Hematopoietic multipotent progenitor cell (in vitro differentiated cells): ENCODE measurements around the gene CHML. TPM values are rescaled to one million over a fixed set of nuclear protein-coding genes. Genes with fewer than 3 reads are reported as not detected.

Experiments used
- DNase-seq, 3 donors: peaks; one replicate each; pipeline ENCODE4 v3.0.0-alpha.2; 2011 to 2015; ENCODE audit warnings: low read depth in 2 of 3, low spot score in 2 of 3
- total RNA-seq: library from RNA; depleted of rRNA; stranded (reverse); fragments of >200 nt; gene quantifications from one replicate; pipeline ENCODE4 v1.2.3, GENCODE V29; 2012

CHML gene
- total RNA-seq, 1 donor, result 14.0 TPM

DNA sequence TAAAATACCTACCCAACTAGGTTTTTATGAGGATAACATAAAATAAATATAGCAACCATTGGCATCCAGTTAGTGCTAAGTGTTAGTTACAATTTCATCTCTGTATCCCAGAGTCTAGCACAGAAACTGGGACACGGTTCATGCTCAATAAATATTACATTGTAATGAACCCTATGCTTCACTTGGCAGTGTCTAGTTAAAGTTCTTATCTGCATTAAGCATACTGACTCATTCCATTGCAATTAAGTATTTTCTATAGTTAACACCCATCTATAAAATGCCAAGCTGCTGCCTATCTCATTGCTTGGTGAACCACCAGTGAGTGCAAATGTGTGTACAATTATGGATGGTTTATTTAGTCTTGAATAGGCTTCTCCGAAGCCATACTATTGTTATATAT is 15.2 kb downstream of the CHML start:
- DNase-seq, result no peak

DNA sequence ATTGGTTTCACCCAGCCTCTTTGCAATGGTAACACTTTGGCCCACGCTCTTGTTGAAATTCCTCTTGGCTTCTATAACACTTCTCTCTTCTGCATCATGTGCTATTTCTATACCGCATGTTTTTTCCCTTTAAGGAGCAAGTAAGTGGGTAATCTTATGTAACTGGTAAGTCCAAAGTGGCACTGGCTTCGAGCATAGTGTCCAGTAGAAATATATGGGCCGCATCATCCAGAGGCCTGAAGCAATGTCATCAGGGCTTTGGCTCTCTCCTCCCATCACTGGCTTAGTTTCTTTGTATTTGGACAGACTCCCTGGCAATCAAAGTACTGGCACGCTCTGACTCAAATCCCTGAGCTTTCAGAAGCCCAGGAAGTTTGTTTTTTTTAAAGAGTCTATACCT is 17.5 kb downstream of the CHML start:
- no peak for DNase-seq

DNA sequence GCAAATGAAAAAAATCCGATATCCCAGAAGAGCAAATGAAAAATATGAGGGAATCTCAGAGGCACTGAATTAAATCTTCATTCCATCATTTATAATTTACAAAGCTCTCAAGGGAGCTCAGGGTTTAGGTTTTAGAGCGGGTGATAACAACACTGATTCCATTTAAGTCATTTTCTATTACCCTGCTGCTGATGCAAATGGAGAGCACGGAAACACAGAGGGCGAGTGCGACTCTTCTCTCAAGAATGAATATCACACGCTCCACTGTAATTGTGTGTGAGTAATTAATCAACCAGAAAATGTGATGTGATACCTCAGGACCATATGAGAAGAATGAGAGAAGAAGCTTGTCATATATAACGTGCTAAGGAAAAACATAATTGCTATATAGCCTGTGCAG is 22.7 kb downstream of the CHML start:
- DNase-seq, result no peak

DNA sequence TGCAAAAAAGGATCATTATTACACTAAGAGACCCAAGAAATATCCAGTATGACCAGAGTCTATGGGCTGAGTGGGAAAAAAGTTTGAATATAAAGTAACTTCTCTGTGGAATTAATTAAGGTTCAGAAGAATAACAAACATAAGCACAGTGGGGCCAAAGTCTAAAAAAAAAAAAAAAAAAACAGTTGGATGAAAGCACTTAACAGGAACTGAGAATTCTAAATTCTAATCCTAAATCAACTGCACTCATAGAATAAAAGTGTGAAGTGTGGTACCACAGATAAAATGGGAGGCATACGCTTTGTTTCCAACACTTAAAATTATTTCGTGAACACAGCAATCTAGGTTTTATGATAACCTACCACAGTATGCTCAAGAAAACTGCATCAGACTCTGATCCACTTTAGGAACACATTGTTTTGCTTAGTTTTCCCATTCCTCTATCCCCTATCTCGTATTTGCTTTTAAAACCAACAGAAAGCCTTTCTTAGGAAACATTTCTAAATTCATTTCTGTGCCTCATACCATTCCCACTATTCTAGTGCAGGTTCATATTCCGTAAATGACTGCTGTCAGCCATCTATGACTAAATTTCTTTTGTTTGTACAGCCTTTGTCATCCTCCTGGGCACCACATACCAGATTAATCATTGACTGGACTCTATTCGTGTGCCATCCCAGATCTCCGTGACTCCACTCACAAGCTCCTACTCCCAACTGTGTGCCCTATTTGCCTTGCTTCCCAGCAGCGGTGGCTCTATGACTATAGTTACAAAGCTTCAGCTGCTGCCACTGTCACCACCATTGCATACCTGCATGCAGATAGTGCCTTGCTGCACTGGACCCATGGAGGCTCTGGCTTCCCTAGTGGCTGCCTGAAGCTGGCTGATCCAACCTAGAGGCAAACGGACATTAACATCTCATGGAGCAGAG is 24.9 kb downstream of the CHML start:
- no peak for DNase-seq

DNA sequence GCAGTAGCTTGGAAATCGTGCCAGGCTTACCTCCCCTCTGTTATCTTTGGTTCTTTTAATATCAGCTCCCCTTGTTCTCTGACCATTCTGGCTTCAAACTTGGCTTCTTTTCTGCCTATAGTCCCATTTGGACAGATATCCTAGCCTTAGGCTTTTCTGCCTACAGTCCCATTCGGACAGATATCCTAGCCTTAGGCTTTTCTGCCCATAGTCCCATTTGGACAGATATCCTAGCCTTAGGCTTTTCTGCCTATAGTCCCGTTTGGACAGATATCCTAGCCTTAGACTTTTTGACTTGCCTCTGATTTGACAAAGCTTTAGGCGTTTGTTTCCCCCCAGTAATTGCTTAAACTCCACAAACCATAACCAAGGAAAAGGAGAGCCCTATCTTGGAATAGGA is 25.6 kb downstream of the CHML start:
- DNase-seq, result no peak

DNA sequence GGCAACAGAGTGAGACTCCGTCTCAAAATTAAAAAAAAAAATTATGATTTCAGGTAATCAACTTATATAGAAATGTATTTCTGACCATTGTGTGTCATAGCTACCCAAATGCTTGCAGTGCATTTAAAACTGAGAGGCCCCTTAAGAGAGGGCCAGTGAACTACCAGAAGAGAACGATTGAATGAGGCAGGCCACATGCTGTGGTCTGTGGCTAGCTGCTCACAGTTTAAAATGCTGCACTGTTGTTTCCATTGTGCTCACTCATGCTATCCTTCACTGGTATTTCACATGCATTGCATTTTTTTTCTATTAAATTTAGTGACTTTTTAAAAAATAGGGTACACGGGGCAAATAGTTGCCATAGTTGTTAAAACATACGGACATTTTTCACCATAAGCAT is 26.0 kb downstream of the CHML start:
- DNase-seq, result no peak

DNA sequence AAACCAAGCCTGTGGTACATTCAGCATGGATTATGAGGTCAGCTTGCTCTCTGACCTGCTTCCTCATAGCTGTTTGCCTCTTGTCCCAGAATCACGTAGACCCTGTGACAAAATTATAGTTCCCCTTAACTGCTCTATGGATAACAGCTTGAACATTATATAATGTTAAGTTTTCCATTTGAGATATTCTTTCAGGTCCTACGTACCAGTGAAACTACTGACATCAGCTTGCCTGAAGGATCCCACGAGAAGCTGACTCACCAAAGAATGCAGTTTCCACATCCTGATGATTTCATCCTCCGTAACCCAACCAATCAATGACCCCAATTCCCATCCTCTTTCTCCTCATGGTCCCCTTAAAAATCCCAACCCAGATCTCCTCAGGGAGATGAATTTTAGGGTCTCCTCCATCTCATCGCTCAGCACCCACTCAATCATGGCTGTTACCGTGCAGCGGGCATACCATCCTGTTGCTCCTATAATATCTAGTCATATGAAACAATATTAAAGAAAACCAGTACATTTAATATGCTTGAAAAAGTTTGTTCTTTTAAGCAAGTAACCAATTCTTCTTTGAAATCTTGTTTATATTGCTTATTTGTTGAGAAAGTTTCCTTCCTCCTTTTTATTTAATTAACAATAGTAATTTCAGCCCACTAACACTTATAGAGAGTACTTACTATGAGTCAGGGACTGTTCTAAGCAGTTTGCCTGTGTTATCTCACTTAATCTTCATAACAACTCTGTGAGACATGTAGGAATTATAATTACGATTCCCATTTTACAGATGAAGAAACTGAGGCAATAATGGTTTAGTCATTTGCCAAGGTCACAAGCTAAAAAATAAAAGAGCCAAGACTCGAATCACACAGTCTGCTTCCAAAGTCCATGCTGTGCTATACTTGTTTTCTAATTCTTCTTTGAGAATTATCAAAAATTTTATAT is 27.4 kb downstream of the CHML start:
- DNase-seq, result no peak

DNA sequence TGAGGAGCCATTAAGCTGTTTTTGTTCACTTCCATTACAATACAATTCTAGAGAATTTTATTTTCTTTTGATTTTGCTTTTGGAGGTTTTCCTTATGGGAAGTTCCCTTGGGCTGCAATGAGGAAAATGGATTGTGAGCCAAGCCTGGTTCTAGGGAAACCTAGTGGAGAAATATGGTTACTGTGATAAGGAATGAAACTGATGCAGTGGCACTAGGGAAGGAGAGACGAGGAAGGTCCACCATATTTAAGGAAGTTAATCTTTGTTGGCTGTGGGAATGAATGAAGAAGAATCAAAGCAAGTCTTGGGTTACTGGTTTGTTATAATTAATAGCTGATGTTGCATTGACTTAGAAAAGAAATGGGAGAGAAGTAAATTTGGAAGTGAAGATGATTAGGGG is 28.4 kb downstream of the CHML start:
- no peak for DNase-seq

DNA sequence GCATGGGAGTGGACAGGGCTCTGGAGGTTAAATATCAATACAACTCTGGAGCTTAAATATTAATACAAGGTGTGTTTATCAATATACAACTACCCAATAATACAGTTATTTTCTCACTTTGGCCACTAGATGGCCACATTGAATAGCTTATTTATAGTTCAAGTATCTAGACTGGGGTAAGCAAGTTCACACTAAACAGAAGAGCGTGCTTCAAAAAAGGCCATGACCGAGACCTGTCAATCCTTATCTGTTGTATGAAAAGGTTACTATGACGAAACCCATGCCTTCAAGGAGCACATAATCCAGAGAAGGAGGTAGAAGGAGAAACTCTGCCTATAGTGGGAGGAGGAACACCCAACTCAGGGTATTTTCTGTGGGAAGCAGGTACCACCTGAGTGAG is 29.1 kb downstream of the CHML start:
- peak; percentile 26 to 81 (median 38) for DNase-seq

DNA sequence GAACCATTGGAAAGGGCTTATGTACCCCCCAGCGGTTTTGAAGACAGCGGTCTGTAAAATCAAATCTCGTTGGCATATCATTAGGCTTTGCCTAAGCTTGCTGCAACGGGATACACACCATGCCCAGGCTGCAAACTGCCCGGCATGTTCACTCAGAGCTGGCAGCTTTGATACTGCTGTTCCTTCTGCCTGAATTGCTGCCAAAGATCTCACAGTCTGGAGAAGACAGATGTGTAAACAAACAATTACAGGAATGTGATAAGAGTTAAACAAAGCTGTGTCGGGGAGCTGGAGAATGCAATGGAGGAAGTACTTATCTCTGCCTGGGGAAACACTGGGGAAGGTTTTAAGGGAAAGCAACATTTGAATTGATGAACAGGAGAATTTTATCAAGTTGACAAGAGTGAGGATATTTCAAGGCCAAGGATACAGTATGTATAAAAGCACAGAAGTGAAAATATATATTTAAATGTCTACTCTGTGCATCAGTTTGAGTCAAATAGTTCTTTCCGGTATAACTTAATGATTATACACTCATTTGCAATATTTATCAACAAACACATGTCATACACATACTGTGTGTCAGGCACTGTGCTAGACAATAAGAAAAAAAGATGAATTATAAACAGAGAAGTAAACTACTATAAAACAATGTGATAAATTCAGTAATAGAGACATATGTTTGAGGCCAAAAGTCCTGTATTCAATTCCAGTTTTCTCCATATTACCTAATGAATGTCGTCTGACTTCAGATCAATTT is 29.9 kb downstream of the CHML start:
- no peak for DNase-seq

DNA sequence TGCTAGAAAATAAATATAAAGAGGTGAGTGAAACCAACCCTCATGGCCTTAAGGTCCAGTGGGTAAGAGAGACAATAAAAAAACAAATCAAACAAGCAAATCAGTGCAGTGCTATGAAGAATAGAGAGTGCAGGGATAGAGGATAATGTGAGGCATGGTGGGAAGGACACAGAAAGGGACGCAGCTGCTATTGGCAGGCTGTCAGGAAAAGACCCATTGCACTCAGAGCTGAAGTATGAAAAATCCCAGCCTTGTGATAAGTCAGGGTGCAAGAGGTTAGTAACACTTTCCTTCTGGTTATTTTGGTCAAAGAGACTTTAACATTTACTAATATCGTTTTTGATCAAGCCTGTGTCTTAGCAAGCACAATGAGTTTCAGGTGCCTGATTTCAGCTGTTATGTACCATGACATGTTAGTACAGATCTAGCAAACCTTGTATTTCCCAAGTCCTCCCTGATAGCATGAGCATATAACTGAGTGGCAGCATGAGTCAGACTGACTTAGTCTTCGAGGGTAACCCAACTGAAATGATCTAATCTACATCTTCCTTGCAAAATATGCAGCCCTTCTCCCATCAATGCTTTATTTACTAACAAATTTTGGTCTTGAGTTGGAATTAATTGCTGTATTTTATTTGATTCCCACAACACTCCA is 31.7 kb downstream of the CHML start:
- no peak for DNase-seq

DNA sequence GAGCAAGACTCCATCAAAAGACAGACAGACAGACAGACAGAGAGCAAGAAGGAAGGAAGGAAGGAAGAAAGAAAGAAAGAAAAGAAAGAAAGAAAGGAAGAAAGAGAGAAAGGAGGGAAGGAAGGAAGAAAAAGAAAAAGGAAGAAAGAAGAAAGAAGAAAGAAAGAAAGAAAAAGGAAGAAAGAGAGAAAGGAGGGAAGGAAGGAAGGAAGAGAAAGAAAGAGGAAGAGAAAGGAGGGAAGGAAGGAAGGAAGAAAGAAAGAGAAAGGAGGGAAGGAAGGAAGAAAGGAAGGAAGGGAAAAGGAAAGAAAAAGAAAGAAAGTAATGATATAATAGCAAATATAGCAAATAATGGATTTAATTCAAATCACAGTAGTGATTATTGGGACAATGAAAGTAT is 32.7 kb downstream of the CHML start:
- DNase-seq, result no peak

DNA sequence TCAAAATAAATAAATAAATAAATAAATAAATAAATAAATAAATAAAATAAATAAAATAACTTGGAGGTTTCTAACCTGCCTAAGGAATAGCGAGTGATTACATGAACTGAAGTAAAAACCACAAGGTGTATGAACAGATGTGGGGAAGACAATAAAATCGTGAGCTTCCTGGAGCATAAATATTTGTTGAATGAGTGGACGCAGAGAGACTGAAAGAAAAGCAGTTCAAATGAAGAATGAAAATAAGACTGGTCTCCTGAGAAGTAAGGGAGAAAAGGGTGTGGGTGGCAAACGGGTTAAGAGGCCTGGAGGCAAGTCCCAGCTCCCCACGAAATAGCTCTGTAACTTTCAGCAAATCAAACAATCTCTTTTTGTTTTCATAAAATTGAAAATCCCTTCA is 33.6 kb downstream of the CHML start:
- no peak for DNase-seq

DNA sequence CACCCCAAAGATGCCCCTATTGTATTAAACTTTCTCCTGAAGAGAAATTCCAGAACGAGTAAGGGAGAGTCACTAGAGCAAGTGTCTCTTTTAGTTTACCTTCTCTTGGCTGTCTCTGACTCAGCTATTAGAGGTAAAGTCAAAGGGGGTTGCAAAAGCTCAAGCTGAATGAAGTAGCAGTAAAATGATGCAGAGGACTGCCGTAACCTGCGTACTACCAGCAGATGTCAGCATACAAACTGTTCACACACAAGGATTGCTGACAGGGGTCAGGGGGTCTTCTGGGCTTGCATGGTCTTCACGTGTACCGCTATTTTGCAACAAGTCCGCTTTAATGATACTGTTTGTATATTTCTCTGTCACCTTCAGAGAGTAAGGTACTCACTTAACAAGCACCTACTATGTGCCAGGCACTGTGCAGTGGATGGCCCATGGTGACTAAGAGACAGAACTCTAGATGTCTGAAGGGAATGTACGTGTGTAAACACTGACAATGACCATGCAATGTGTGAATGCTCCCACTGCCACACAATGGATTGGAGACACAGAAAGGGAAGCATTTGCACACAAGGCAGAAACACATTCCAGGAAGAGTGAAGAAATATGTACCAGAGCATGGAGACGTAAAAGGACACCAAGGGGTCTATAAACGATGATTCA is 34.9 kb downstream of the CHML start:
- DNase-seq, result peak in 1 of 3 donors; percentile 9

DNA sequence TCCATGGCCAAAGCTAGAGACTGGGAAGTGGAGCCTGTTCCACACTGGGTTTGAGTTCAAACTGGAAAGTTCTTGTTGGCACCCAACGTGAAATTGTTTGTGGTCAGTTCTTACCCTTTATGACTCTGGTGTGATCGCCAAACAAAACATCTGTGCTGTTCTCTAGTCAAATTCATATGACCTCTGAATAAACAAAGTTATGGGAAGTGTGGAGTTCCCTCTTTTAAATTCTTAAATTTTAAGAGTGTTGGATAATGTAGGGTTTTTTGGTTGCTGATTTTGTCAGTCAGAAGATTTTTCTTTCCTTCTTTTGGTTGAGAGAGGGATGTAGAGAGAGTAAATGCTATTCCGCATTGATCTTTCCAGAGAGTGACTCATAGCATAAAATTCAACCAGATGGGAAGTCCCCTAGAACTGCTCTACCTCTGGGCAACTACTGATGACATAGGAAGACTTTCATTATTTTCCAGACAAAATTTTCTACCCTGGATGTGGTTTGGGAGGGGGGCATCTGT is 36.4 kb downstream of the CHML start:
- no peak for DNase-seq

DNA sequence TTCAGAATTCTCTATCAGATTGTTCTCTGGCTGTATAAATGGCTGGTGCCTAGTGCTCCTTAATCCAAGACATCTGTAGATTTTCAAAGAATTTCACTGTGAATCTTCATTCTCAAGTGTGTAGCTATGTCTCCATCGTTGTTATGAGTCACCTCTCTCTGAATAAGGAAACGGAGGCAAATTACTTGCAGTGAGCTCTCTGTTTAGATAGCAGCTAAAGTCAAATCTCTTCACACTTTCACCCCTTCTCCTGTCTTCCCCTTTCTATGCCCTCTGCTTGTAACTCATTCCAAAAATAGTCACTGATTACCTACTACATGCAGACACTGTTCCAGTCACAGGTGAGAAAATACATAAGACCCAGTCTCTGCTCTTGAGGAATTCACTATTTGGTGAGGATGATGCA is 39.7 kb downstream of the CHML start:
- no peak for DNase-seq

DNA sequence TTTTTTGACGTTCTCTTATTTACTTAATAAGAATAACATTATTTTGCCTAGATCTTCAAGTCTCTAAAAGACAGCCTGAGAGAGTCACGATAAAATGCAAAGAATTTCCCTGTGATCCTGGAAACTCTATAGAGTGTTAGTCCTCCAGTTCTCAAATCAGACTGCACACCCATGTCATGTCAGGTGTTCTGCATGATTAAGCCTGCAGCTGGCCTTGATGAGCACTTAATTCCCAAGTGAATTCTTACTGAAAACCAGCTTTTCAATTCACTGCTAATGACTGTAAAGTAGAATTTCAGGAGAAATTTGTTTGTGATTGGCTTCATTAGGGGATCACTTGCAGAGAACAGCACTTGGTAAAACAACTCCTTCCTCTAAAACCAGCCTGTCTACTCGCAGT is 41.9 kb downstream of the CHML start:
- DNase-seq, result no peak

DNA sequence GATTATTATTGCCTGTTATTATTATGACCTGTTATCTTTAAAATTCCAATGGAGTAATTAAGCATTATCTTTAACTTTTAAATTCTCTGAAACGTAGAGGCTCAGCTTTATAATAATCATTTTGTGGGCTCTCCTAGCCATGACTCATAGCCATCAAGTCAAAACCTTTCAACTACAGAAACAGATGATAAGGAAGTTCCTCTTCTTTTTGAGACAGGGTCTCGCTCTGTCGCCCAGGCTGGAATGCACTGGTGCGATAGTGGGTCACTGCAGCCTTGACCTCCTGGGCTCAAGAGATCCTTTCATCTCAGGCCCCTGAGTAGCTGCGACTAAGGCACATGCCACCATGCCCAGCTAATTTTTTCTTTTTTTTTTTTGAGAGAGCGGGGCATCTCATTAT is 43.5 kb downstream of the CHML start:
- DNase-seq, result no peak

DNA sequence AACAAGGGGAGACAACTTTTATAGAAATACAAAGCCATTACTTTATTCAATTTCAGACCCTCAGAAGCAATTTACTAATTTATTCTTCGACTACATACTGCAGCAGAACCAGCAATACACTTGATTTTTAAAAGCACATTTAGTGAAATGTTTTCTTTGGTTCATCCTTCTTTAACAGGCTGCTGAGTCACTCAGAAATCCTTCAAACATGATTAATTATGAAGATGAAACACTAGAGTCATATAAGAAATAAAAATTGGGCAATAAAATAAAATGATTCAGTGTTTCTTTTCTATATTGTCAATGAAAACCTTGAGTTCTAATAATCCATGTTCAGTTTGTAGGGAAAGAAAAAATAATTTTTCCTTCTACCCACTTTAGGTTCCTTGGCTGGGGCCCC is 47.0 kb downstream of the CHML start:
- no peak for DNase-seq
